Endothelial cell of umbilical vein (primary cell): ENCODE measurements around the gene PLEKHA7.

ENCODE experiments used
- CTCF ChIP-seq, 2 donors: IDR thresholded peaks; 1 replicate in 1 of 2; 2 replicates in 1 of 2; pipeline ENCODE4 v1.5.1; 2011; ENCODE audit warnings: low read length in 2 of 2, mild to moderate bottlenecking in 2 of 2, moderate library complexity in 2 of 2, control low read depth in 1 of 2, inconsistent platforms in 1 of 2, low read depth in 1 of 2; ENCODE audit not compliant: insufficient read depth in 1 of 2; ENCODE audit errors: extremely low read depth in 1 of 2
- EZH2 ChIP-seq: IDR thresholded peaks from 2 replicates; pipeline ENCODE4 v1.6.1; 2012; ENCODE audit warnings: borderline replicate concordance, low read depth, mild to moderate bottlenecking, moderate library complexity, low read length, inconsistent platforms; ENCODE audit not compliant: severe bottlenecking
- MAX ChIP-seq: IDR thresholded peaks from 2 replicates; pipeline ENCODE4 v1.6.1; 2011; ENCODE audit not compliant: insufficient read depth, insufficient read length
- POLR2A ChIP-seq: IDR thresholded peaks from 2 replicates; pipeline ENCODE4 v1.6.1; 2012; ENCODE audit warnings: low read depth, mild to moderate bottlenecking, control low read depth, low read length
- POLR2AphosphoS5 ChIP-seq: IDR thresholded peaks from 2 replicates; pipeline ENCODE4 v1.6.1; 2012; ENCODE audit warnings: low read depth, mild to moderate bottlenecking, control low read depth, low read length, moderate library complexity; ENCODE audit not compliant: insufficient read depth

- TF ChIP-seq POLR2A (no peak), EZH2 (no peak), CTCF (IDR thresholded peaks at IDR 0.05; ENCODE audit: extremely low read depth in 1 of 2, insufficient read depth in 1 of 2, low read depth in 1 of 2, low read length in 2 of 2) (no peak), POLR2AphosphoS5 (no peak), MAX (no peak)
Measured at GRCh38 chr11:16767137-16767536, 247.1 kb downstream of the PLEKHA7 start.
